Measurements from ENCODE around the gene ALK.

Gene ALK

DNA sequence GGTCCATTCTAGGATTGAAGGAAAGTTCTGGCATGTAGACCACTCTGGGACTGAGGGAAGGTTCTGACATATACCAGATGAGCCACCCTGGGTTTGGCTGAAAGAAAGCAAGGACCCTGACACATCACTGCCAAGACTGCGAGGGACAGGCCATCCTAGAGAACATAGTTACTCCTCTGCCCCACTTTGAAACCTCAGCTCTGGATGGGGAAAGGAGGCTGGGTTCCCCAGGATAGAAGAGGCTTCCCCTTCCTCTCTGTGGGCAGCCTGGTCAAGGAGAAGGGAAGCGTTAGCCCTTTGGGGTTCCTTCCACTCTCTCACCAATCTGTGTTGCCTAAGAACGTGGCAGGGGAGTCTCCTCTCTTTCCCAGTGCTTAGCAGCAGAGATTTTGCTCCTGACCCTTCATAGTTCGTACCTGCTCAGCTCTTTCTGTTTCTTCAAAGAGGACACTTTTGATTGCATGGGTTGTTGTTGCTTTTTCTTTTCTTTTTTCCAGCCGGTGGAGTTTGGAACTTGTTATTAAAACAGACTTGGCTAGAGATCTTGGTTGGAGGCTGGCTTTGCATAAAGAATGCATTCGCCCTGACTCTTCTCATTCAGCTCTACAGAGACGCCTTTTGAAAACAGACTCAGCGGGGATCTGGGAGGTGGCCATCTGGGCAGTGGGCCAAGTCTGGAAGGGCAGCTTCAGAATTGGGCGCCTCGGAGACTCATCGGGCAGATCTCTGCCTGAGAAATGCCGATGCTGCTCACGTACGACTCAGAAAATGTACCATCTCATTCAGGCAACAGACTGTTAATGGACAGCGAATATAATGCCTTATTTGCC is 640.1 kb downstream of the ALK start:
- H4K8ac ChIP-seq (ENCODE audit: low read depth, low read length): no peak overlapping the region
- H2BK15ac ChIP-seq (ENCODE audit: low read length): no peak overlapping the region
- WGBS, 2 donors (ENCODE audit: extremely low coverage in 2 of 2, insufficient read length in 2 of 2, insufficient replicate concordance in 1 of 2): no CpG with 5 or more reads among the region's 15 CpGs
- no peak overlapping the region for H2BK12ac ChIP-seq (ENCODE audit: low read length)
- no peak overlapping the region for H3K18ac ChIP-seq (ENCODE audit: low read length)
- no peak overlapping the region for H3K4me3 ChIP-seq (ENCODE audit: low read length in 2 of 2)
- no peaks in the 10 kb centered on the region for H3K79me1 ChIP-seq (ENCODE audit: low read depth, low read length)
- H3K4ac ChIP-seq (ENCODE audit: low read length): no peak overlapping the region
- no peak overlapping the region for H2AK5ac ChIP-seq (ENCODE audit: low read depth, low read length)
- no peak overlapping the region for H4K91ac ChIP-seq (ENCODE audit: low read depth, low read length, poor library complexity)
- DNase-seq (ENCODE audit: low spot score): no peak
- no peak overlapping the region for H3K27ac ChIP-seq (replicated peaks; ENCODE audit: low read length)
- H3K36me3 ChIP-seq (replicated peaks in 1 of 2; ENCODE audit: control insufficient read depth in 2 of 2, insufficient read depth in 2 of 2, low read length in 2 of 2): no peaks in the 10 kb centered on the region
- H3K27me3 ChIP-seq (ENCODE audit: control insufficient read depth in 3 of 3, insufficient read depth in 3 of 3, low read depth in 1 of 3, low read length in 3 of 3): no peaks in the 10 kb centered on the region
- H2AFZ ChIP-seq (ENCODE audit: low read length): no peak overlapping the region
- H2BK5ac ChIP-seq (ENCODE audit: low read length): no peak overlapping the region
- H3K9ac ChIP-seq (ENCODE audit: low read depth, low read length, poor library complexity): no peak overlapping the region
- no peak overlapping the region for H3K4me2 ChIP-seq (ENCODE audit: insufficient read depth, low read length, poor library complexity, severe bottlenecking)
- H2BK120ac ChIP-seq (ENCODE audit: low read depth, low read length): no peak overlapping the region
- H3K14ac ChIP-seq (ENCODE audit: low read length): no peak overlapping the region
- H3K9me3 ChIP-seq (replicated peaks in 1 of 2; ENCODE audit: control insufficient read depth in 2 of 2, insufficient read depth in 1 of 2, low read depth in 1 of 2, low read length in 2 of 2): no peaks in the 10 kb centered on the region
- H3K23ac ChIP-seq (ENCODE audit: low read depth, low read length, poor library complexity): no peak overlapping the region
- H3K4me1 ChIP-seq (ENCODE audit: control insufficient read depth in 2 of 2, insufficient read depth in 1 of 2, low read depth in 1 of 2, low read length in 2 of 2): no peaks in the 10 kb centered on the region

- Histone ChIP-seq H3K27me3 (ENCODE audit: control insufficient read depth in 3 of 3, insufficient read depth in 3 of 3, low read depth in 1 of 3, low read length in 3 of 3) (no peaks in the 10 kb centered on the region), H3K4me3 (ENCODE audit: low read length in 2 of 2) (no peak overlapping the region), H3K14ac (ENCODE audit: low read length) (no peak overlapping the region), H3K9me3 (replicated peaks in 1 of 2; ENCODE audit: control insufficient read depth in 2 of 2, insufficient read depth in 1 of 2, low read depth in 1 of 2, low read length in 2 of 2) (no peaks in the 10 kb centered on the region), H3K4me2 (ENCODE audit: insufficient read depth, low read length, poor library complexity, severe bottlenecking) (no peak overlapping the region), H3K4me1 (ENCODE audit: control insufficient read depth in 2 of 2, insufficient read depth in 1 of 2, low read depth in 1 of 2, low read length in 2 of 2) (no peaks in the 10 kb centered on the region), H4K8ac (ENCODE audit: low read depth, low read length) (no peak overlapping the region), H3K36me3 (replicated peaks in 1 of 2; ENCODE audit: control insufficient read depth in 2 of 2, insufficient read depth in 2 of 2, low read length in 2 of 2) (peaks cover 0 to 7% of the 10 kb centered on the region in 2 donors), H2AK5ac (ENCODE audit: low read depth, low read length) (no peak overlapping the region), H3K4ac (ENCODE audit: low read length) (no peak overlapping the region), H2BK5ac (ENCODE audit: low read length) (no peak overlapping the region), H3K23ac (ENCODE audit: low read depth, low read length, poor library complexity) (no peak overlapping the region), H2AFZ (ENCODE audit: low read length) (no peak overlapping the region), H2BK12ac (ENCODE audit: low read length) (no peak overlapping the region), H2BK120ac (ENCODE audit: low read depth, low read length) (no peak overlapping the region), H4K91ac (ENCODE audit: low read depth, low read length, poor library complexity) (no peak overlapping the region), H3K79me1 (ENCODE audit: low read depth, low read length) (no peaks in the 10 kb centered on the region), H3K27ac (replicated peaks; ENCODE audit: low read length) (no peak overlapping the region), H3K9ac (ENCODE audit: low read depth, low read length, poor library complexity) (no peak overlapping the region), H3K18ac (ENCODE audit: low read length) (no peak overlapping the region), H2BK15ac (ENCODE audit: low read length) (no peak overlapping the region)
- no CpG with 5 or more reads among the region's 9 CpGs for WGBS, 2 donors (ENCODE audit: extremely low coverage in 2 of 2, insufficient read length in 2 of 2, insufficient replicate concordance in 1 of 2)
- no peak for DNase-seq (ENCODE audit: low spot score)
These were observed 642.4 kb downstream of the ALK start for GRCh38 chr2:29278966-29279365.

DNA sequence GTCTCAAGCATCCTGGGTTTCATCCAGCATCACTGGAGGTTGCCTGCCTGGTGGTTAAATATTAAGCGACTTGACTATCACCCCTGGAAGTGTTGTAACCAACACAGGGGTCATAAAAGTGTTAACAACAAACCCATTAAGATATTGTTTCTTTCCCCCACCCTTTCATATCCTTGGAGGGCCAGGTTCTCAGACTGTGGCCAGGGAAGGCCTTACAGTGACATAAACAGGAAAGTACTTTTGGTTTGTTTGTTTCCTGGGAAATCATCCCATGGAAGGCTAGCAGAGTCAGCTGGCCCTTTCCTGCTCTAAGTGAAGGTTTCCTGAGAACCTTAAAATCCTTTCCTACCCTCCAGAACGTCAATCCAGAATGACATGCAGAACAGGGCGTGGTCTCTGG is 645.2 kb downstream of the ALK start:
- no peak overlapping the region for H2BK5ac ChIP-seq (ENCODE audit: low read length)
- no peak overlapping the region for H2BK15ac ChIP-seq (ENCODE audit: low read length)
- H4K91ac ChIP-seq (ENCODE audit: low read depth, low read length, poor library complexity): no peak overlapping the region
- no peak overlapping the region for H4K8ac ChIP-seq (ENCODE audit: low read depth, low read length)
- H3K23ac ChIP-seq (ENCODE audit: low read depth, low read length, poor library complexity): no peak overlapping the region
- WGBS, 2 donors (ENCODE audit: extremely low coverage in 2 of 2, insufficient read length in 2 of 2, insufficient replicate concordance in 1 of 2): no CpG with 5 or more reads among the region's 3 CpGs
- H2AK5ac ChIP-seq (ENCODE audit: low read depth, low read length): no peak overlapping the region
- no peak overlapping the region for H3K9ac ChIP-seq (ENCODE audit: low read depth, low read length, poor library complexity)
- H3K27me3 ChIP-seq (ENCODE audit: control insufficient read depth in 3 of 3, insufficient read depth in 3 of 3, low read depth in 1 of 3, low read length in 3 of 3): no peaks in the 10 kb centered on the region
- H3K4me1 ChIP-seq (ENCODE audit: control insufficient read depth in 2 of 2, insufficient read depth in 1 of 2, low read depth in 1 of 2, low read length in 2 of 2): no peaks in the 10 kb centered on the region
- H3K4me2 ChIP-seq (ENCODE audit: insufficient read depth, low read length, poor library complexity, severe bottlenecking): no peak overlapping the region
- peaks cover 0 to 21% of the 10 kb centered on the region in 2 donors for H3K36me3 ChIP-seq (replicated peaks in 1 of 2; ENCODE audit: control insufficient read depth in 2 of 2, insufficient read depth in 2 of 2, low read length in 2 of 2)
- H2BK12ac ChIP-seq (ENCODE audit: low read length): no peak overlapping the region
- no peaks in the 10 kb centered on the region for H3K79me1 ChIP-seq (ENCODE audit: low read depth, low read length)
- H3K27ac ChIP-seq (replicated peaks; ENCODE audit: low read length): no peak overlapping the region
- no peak overlapping the region for H3K4ac ChIP-seq (ENCODE audit: low read length)
- DNase-seq (ENCODE audit: low spot score): no peak
- no peak overlapping the region for H3K14ac ChIP-seq (ENCODE audit: low read length)
- H3K4me3 ChIP-seq (ENCODE audit: low read length in 2 of 2): no peak overlapping the region
- no peak overlapping the region for H2AFZ ChIP-seq (ENCODE audit: low read length)
- H2BK120ac ChIP-seq (ENCODE audit: low read depth, low read length): no peak overlapping the region
- H3K18ac ChIP-seq (ENCODE audit: low read length): no peak overlapping the region
- H3K9me3 ChIP-seq (replicated peaks in 1 of 2; ENCODE audit: control insufficient read depth in 2 of 2, insufficient read depth in 1 of 2, low read depth in 1 of 2, low read length in 2 of 2): no peaks in the 10 kb centered on the region

DNA sequence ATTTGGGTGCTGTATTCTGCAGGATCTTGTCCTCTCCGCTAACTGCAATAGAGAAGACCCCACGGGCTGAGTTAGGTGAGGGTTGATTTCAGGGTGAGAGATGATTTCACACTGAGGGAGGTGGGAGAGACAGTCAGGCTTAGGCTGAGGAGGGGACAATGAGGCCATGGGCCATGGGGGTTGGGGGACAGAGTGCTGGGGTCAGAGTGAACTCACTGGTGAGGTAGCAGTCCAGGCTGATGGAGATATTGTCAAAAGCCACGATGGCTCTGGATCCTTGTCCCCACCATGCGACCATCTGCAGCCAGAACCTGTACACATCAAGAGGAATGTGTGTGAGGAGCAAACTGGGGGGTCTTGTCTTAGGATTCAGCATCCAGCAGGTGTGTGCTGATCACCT is 646.2 kb downstream of the ALK start:
- no peak overlapping the region for H2BK15ac ChIP-seq (ENCODE audit: low read length)
- H2BK12ac ChIP-seq (ENCODE audit: low read length): no peak overlapping the region
- H3K14ac ChIP-seq (ENCODE audit: low read length): no peak overlapping the region
- DNase-seq (ENCODE audit: low spot score): no peak
- no peak overlapping the region for H2AK5ac ChIP-seq (ENCODE audit: low read depth, low read length)
- H2BK120ac ChIP-seq (ENCODE audit: low read depth, low read length): no peak overlapping the region
- no peak overlapping the region for H3K4me2 ChIP-seq (ENCODE audit: insufficient read depth, low read length, poor library complexity, severe bottlenecking)
- no peak overlapping the region for H2AFZ ChIP-seq (ENCODE audit: low read length)
- no peak overlapping the region for H3K27ac ChIP-seq (replicated peaks; ENCODE audit: low read length)
- H3K18ac ChIP-seq (ENCODE audit: low read length): no peak overlapping the region
- no peak overlapping the region for H3K23ac ChIP-seq (ENCODE audit: low read depth, low read length, poor library complexity)
- no peaks in the 10 kb centered on the region for H3K4me1 ChIP-seq (ENCODE audit: control insufficient read depth in 2 of 2, insufficient read depth in 1 of 2, low read depth in 1 of 2, low read length in 2 of 2)
- no CpG with 5 or more reads among the region's 4 CpGs for WGBS, 2 donors (ENCODE audit: extremely low coverage in 2 of 2, insufficient read length in 2 of 2, insufficient replicate concordance in 1 of 2)
- no peaks in the 10 kb centered on the region for H3K79me1 ChIP-seq (ENCODE audit: low read depth, low read length)
- no peak overlapping the region for H3K4ac ChIP-seq (ENCODE audit: low read length)
- no peak overlapping the region for H3K9ac ChIP-seq (ENCODE audit: low read depth, low read length, poor library complexity)
- peaks cover 0 to 25% of the 10 kb centered on the region in 2 donors for H3K36me3 ChIP-seq (replicated peaks in 1 of 2; ENCODE audit: control insufficient read depth in 2 of 2, insufficient read depth in 2 of 2, low read length in 2 of 2)
- no peak overlapping the region for H3K4me3 ChIP-seq (ENCODE audit: low read length in 2 of 2)
- H4K8ac ChIP-seq (ENCODE audit: low read depth, low read length): no peak overlapping the region
- no peak overlapping the region for H4K91ac ChIP-seq (ENCODE audit: low read depth, low read length, poor library complexity)
- H3K27me3 ChIP-seq (ENCODE audit: control insufficient read depth in 3 of 3, insufficient read depth in 3 of 3, low read depth in 1 of 3, low read length in 3 of 3): no peaks in the 10 kb centered on the region
- H2BK5ac ChIP-seq (ENCODE audit: low read length): no peak overlapping the region
- no peaks in the 10 kb centered on the region for H3K9me3 ChIP-seq (replicated peaks in 1 of 2; ENCODE audit: control insufficient read depth in 2 of 2, insufficient read depth in 1 of 2, low read depth in 1 of 2, low read length in 2 of 2)

Measured in neuronal stem cell (in vitro differentiated cells).